ENCODE measurements around the gene BTAF1.

Gene BTAF1

GRCh38 chr10:91931526-91932190, 8.1 kb downstream of the BTAF1 start:
- TF ChIP-seq CTCF (IDR thresholded peaks at IDR 0.05; ENCODE audit: extremely low read depth, insufficient read depth, missing control alignments): no peak
- DNase-seq (ENCODE audit: low spot score): no peak
- in situ Hi-C loops (cut with MboI; ENCODE audit: low pct_unique_long_range_greater_than_20kb, low sequenced_read_pairs, unreplicated experiment): no loop called here

- in situ Hi-C loops (cut with MboI; ENCODE audit: low pct_unique_long_range_greater_than_20kb, low sequenced_read_pairs, unreplicated experiment): no loop called here
- TF ChIP-seq CTCF (IDR thresholded peaks at IDR 0.05; ENCODE audit: extremely low read depth, insufficient read depth, missing control alignments): no peak
- no peak for DNase-seq (ENCODE audit: low spot score)
These were observed 9.2 kb downstream of the BTAF1 start for GRCh38 chr10:91932737-91933136.

- DNase-seq (ENCODE audit: low spot score): no peak
- no peak for TF ChIP-seq CTCF (IDR thresholded peaks at IDR 0.05; ENCODE audit: extremely low read depth, insufficient read depth, missing control alignments)
- in situ Hi-C loops (cut with MboI; ENCODE audit: low pct_unique_long_range_greater_than_20kb, low sequenced_read_pairs, unreplicated experiment): no loop called here
These were observed 12.3 kb downstream of the BTAF1 start for GRCh38 chr10:91935886-91936285.

- in situ Hi-C loops (cut with MboI; ENCODE audit: low pct_unique_long_range_greater_than_20kb, low sequenced_read_pairs, unreplicated experiment): no loop called here
- TF ChIP-seq CTCF (IDR thresholded peaks at IDR 0.05; ENCODE audit: extremely low read depth, insufficient read depth, missing control alignments): no peak
- no peak for DNase-seq (ENCODE audit: low spot score)
These were observed 16.1 kb downstream of the BTAF1 start for GRCh38 chr10:91939653-91940052.

- TF ChIP-seq CTCF (IDR thresholded peaks at IDR 0.05; ENCODE audit: extremely low read depth, insufficient read depth, missing control alignments): no peak
- in situ Hi-C loops (cut with MboI; ENCODE audit: low pct_unique_long_range_greater_than_20kb, low sequenced_read_pairs, unreplicated experiment): no loop called here
- DNase-seq (ENCODE audit: low spot score): no peak
These were observed 17.9 kb downstream of the BTAF1 start for GRCh38 chr10:91941426-91941825.

GRCh38 chr10:91944880-91945630, 21.5 kb downstream of the BTAF1 start:
- no peak for TF ChIP-seq CTCF (IDR thresholded peaks at IDR 0.05; ENCODE audit: extremely low read depth, insufficient read depth, missing control alignments)
- no peak for DNase-seq (ENCODE audit: low spot score)
- in situ Hi-C loops (cut with MboI; ENCODE audit: low pct_unique_long_range_greater_than_20kb, low sequenced_read_pairs, unreplicated experiment): no loop called here
